ENCODE results near the gene ABCD2. TPM values are rescaled to one million over a fixed set of nuclear protein-coding genes. Genes with fewer than 3 reads are reported as not detected.

The ABCD2 gene
- total RNA-seq, 3 donors from 2014 or later = 2.6 to 48.0 (median 3.4) TPM

GRCh38 chr12:39505023-39505422, 114.6 kb downstream of the ABCD2 start:
- DNase-seq (ENCODE audit: low spot score in 2 of 2) = no peak
- Histone ChIP-seq H3K27ac (no peak overlapping the region), H3K27me3 (no peaks in the 10 kb centered on the region), H3K36me3 (no peaks in the 10 kb centered on the region), H3K4me1 (no peaks in the 10 kb centered on the region), H3K4me3 (no peak overlapping the region), H3K9me3 (no peaks in the 10 kb centered on the region)
- TF ChIP-seq POLR2AphosphoS5 (IDR thresholded peaks at IDR 0.05) = no peak
- no peak for TF ChIP-seq CTCF (IDR thresholded peaks at IDR 0.05)
- TF ChIP-seq POLR2A (IDR thresholded peaks at IDR 0.05) = no peak
- intact Hi-C loops (cut with DNase I; ENCODE audit: low total_unique reads) = no loop called here

- Histone ChIP-seq H3K9me3 (no peaks in the 10 kb centered on the region), H3K27ac (no peak overlapping the region), H3K4me1 (no peaks in the 10 kb centered on the region), H3K27me3 (no peaks in the 10 kb centered on the region), H3K4me3 (no peak overlapping the region), H3K36me3 (no peaks in the 10 kb centered on the region)
- TF ChIP-seq POLR2AphosphoS5 (IDR thresholded peaks at IDR 0.05) (no peak), CTCF (IDR thresholded peaks at IDR 0.05) (no peak), POLR2A (IDR thresholded peaks at IDR 0.05) (no peak)
- intact Hi-C loops (cut with DNase I; ENCODE audit: low total_unique reads) = no loop called here
- no peak for DNase-seq (ENCODE audit: low spot score in 2 of 2)
Measured at GRCh38 chr12:39503439-39503838, 116.2 kb downstream of the ABCD2 start.

GRCh38 chr12:39502726-39503125, 116.9 kb downstream of the ABCD2 start:
- TF ChIP-seq POLR2A (IDR thresholded peaks at IDR 0.05) = no peak
- Histone ChIP-seq H3K27me3 (no peaks in the 10 kb centered on the region), H3K27ac (no peak overlapping the region), H3K4me3 (no peak overlapping the region), H3K36me3 (no peaks in the 10 kb centered on the region), H3K4me1 (no peaks in the 10 kb centered on the region), H3K9me3 (no peaks in the 10 kb centered on the region)
- intact Hi-C loops (cut with DNase I; ENCODE audit: low total_unique reads) = no loop called here
- DNase-seq (ENCODE audit: low spot score in 2 of 2) = no peak

Other genes with a start within 250 kb of the ABCD2 start
- 10 to 100 TPM; 10.2 to 23.7 (median 11.7) TPM for gene KIF21A, start 176.7 kb downstream of the ABCD2 start, total RNA-seq

Measured in breast epithelium (tissue), 4 donors.